NCI-H1436 (cell line): ENCODE data around the gene MTMR3.

Experiments used
- DNase-seq: peaks from one replicate; lab custom pipeline; 2025; lab: John Stamatoyannopoulos, UW

The MTMR3 gene

GRCh38 chr22:30002861-30003486, 120.0 kb downstream of the MTMR3 start:
- DNase-seq: no peak

GRCh38 chr22:30004101-30004500, 121.1 kb downstream of the MTMR3 start:
- no peak for DNase-seq

- DNase-seq: no peak
Observed at GRCh38 chr22:30004694-30005093, 121.7 kb downstream of the MTMR3 start.

- peak; percentile 43 for DNase-seq
Observed at GRCh38 chr22:30005213-30005857, 122.4 kb downstream of the MTMR3 start.

GRCh38 chr22:30007361-30007760, 124.4 kb downstream of the MTMR3 start:
- DNase-seq: no peak

- no peak for DNase-seq
Observed at GRCh38 chr22:30008401-30008800, 125.4 kb downstream of the MTMR3 start.

- no peak for DNase-seq
Observed at GRCh38 chr22:30009478-30009877, 126.5 kb downstream of the MTMR3 start.

- DNase-seq: no peak
Observed at GRCh38 chr22:30010789-30011405, 127.9 kb downstream of the MTMR3 start.

GRCh38 chr22:30013201-30013600, 130.2 kb downstream of the MTMR3 start:
- no peak for DNase-seq

GRCh38 chr22:30014244-30014643, 131.3 kb downstream of the MTMR3 start:
- DNase-seq: no peak

- DNase-seq: no peak
Observed at GRCh38 chr22:30015229-30015797, 132.3 kb downstream of the MTMR3 start.

GRCh38 chr22:30015846-30016245, 132.9 kb downstream of the MTMR3 start:
- no peak for DNase-seq

- no peak for DNase-seq
Observed at GRCh38 chr22:30016596-30016995, 133.6 kb downstream of the MTMR3 start.

- no peak for DNase-seq
Observed at GRCh38 chr22:30017375-30018223, 134.6 kb downstream of the MTMR3 start.

GRCh38 chr22:30020511-30020910, 137.5 kb downstream of the MTMR3 start:
- DNase-seq: no peak

GRCh38 chr22:30021338-30021737, 138.4 kb downstream of the MTMR3 start:
- no peak for DNase-seq

- no peak for DNase-seq
Observed at GRCh38 chr22:30021881-30022619, 139.1 kb downstream of the MTMR3 start.

- DNase-seq: no peak
Observed at GRCh38 chr22:30023099-30023660, 140.2 kb downstream of the MTMR3 start.

GRCh38 chr22:30024231-30024630, 141.3 kb downstream of the MTMR3 start:
- DNase-seq: no peak

GRCh38 chr22:30025221-30025620, 142.2 kb downstream of the MTMR3 start:
- DNase-seq: no peak

- no peak for DNase-seq
Observed at GRCh38 chr22:30026756-30027155, 143.8 kb downstream of the MTMR3 start.
